Glutamatergic neuron (in vitro differentiated cells): ENCODE measurements around the gene FAM120A. TPM values are rescaled to one million over a fixed set of nuclear protein-coding genes. Genes with fewer than 3 reads are reported as not detected.
A peak's percentile ranks its signal among the peaks of the same experiment; 100 is the strongest.

Experiments used
- DNase-seq: peaks from one replicate; pipeline ENCODE4 v3.0.0; 2022
- H3K27ac Mint-ChIP-seq: one replicate; pipeline ENCODE4 v1.8.0; 2020; ENCODE audit warnings: mild to moderate bottlenecking, mixed read lengths, inconsistent platforms; ENCODE audit not compliant: unreplicated experiment
- H3K27me3 Mint-ChIP-seq: one replicate; pipeline ENCODE4 v1.8.0; 2020; ENCODE audit warnings: mild to moderate bottlenecking, moderate library complexity, mixed read lengths, inconsistent platforms; ENCODE audit not compliant: unreplicated experiment
- H3K36me3 Mint-ChIP-seq: one replicate; pipeline ENCODE4 v1.8.0; 2020; ENCODE audit warnings: mild to moderate bottlenecking, mixed read lengths, inconsistent platforms; ENCODE audit not compliant: unreplicated experiment
- H3K4me1 Mint-ChIP-seq: one replicate; pipeline ENCODE4 v1.8.0; 2020; ENCODE audit warnings: mild to moderate bottlenecking, low read depth, mixed read lengths, inconsistent platforms; ENCODE audit not compliant: unreplicated experiment
- H3K4me3 Mint-ChIP-seq: one replicate; pipeline ENCODE4 v1.8.0; 2020; ENCODE audit warnings: mild to moderate bottlenecking, mixed read lengths, inconsistent platforms; ENCODE audit not compliant: unreplicated experiment
- H3K9me3 Mint-ChIP-seq: one replicate; pipeline ENCODE4 v1.8.0; 2020; ENCODE audit warnings: mild to moderate bottlenecking, moderate library complexity, mixed read lengths, inconsistent platforms; ENCODE audit not compliant: unreplicated experiment
- total RNA-seq: library from RNA; stranded (reverse); fragmentation: NEBNext Ultra II Directional; extraction: Animal tissue kit (Norgen Biotek cat#: 25700); gene quantifications from one replicate; pipeline ENCODE4 v1.2.1, GENCODE V29; 2021; ENCODE audit not compliant: unreplicated experiment
- TF ChIP-seq, protein P1 (sequence below): fragments of 200-600 bp; sonication (generic); IDR thresholded peaks from one replicate; pipeline ENCODE4 v1.5.0; 2021; ENCODE audit not compliant: partially characterized antibody, unreplicated experiment

FAM120A gene
- total RNA-seq, 1 donor from 2014 or later, result 32.3 TPM

GRCh38 chr9:93577078-93577974, 125.8 kb downstream of the FAM120A start:
- Mint-ChIP-seq H3K4me1 (peaks cover 14% of the 10 kb centered on the region), H3K9me3 (peaks cover 8% of the 10 kb centered on the region), H3K27ac (peak overlapping the region; percentile 59), H3K27me3 (peaks cover 3% of the 10 kb centered on the region), H3K4me3 (peak overlapping the region; percentile 88), H3K36me3 (no peaks in the 10 kb centered on the region)
- TF ChIP-seq, protein P1, sequence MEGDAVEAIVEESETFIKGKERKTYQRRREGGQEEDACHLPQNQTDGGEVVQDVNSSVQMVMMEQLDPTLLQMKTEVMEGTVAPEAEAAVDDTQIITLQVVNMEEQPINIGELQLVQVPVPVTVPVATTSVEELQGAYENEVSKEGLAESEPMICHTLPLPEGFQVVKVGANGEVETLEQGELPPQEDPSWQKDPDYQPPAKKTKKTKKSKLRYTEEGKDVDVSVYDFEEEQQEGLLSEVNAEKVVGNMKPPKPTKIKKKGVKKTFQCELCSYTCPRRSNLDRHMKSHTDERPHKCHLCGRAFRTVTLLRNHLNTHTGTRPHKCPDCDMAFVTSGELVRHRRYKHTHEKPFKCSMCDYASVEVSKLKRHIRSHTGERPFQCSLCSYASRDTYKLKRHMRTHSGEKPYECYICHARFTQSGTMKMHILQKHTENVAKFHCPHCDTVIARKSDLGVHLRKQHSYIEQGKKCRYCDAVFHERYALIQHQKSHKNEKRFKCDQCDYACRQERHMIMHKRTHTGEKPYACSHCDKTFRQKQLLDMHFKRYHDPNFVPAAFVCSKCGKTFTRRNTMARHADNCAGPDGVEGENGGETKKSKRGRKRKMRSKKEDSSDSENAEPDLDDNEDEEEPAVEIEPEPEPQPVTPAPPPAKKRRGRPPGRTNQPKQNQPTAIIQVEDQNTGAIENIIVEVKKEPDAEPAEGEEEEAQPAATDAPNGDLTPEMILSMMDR, result no peak
- DNase-seq, result no peak

DNA sequence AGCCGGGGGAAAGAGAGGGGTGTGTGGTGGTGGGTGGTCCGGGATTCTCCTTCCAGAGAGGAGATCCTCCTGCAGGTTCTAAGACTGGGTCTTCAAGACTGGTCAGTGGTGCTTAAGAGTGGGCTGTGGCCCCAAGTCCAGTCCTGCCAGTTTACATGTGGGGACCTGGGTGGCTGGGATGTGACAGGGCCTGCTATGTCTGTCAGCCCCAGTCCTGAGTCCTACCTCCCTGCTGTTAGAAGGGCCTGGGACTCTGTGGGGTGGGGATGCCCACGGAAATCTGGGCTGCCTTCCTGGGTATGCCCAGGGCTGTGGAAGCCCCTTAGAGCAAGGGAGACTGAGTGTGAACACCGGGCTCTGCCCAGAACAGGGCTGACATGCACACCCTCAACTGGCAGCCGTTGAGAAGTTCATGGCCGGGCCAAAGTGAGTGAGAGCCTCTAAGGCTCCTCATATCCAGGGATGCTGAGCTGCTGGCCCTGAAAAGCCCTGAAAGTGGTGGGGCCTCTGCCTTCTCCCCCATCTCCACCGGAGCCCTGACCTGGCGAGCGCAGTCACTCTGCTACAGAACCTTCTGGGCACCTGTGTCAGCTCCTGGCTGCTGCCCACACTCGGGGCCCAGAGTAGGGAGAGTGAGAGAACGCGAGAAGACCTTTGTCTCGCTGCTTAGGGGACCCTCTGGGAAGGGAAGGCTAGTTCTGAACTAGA, 126.6 kb downstream of the FAM120A start:
- TF ChIP-seq, protein P1, result no peak
- Mint-ChIP-seq H3K4me1 (peaks cover 16% of the 10 kb centered on the region), H3K36me3 (no peaks in the 10 kb centered on the region), H3K4me3 (peak overlapping the region; percentile 88), H3K9me3 (peaks cover 8% of the 10 kb centered on the region), H3K27me3 (peaks cover 1% of the 10 kb centered on the region), H3K27ac (peak overlapping the region; percentile 59)
- no peak for DNase-seq

DNA sequence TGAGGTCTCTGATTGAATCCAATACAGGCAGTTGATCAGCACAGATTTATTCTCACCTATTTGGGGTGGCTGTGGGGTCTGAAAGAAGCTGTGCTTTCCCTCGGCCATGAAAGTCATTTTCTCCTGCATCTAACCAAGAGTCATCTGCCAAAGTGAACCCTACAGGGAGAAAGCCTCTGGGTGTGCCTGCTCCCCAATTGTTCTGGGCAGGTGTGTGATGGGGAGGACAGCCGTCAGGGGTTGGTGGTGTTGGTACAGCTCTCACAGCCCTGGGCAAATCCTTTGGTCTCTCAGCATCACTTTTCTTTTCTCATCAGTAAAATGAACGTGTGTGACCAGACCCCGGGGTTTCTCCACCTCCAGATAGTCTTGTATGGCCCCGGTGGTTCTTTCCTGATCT, 127.4 kb downstream of the FAM120A start:
- H3K27me3 Mint-ChIP-seq, result peaks cover 1% of the 10 kb centered on the region
- TF ChIP-seq, protein P1, result no peak
- no peaks in the 10 kb centered on the region for H3K36me3 Mint-ChIP-seq
- H3K4me3 Mint-ChIP-seq, result peak overlapping the region; percentile 59
- peaks cover 16% of the 10 kb centered on the region for H3K4me1 Mint-ChIP-seq
- no peak for DNase-seq
- no peak overlapping the region for H3K27ac Mint-ChIP-seq
- H3K9me3 Mint-ChIP-seq, result peaks cover 8% of the 10 kb centered on the region

GRCh38 chr9:93579711-93580516, 128.4 kb downstream of the FAM120A start:
- peaks cover 5% of the 10 kb centered on the region for H3K36me3 Mint-ChIP-seq
- TF ChIP-seq, protein P1, result no peak
- H3K4me1 Mint-ChIP-seq, result peaks cover 16% of the 10 kb centered on the region
- peaks cover 2% of the 10 kb centered on the region for H3K27me3 Mint-ChIP-seq
- H3K9me3 Mint-ChIP-seq, result peaks cover 8% of the 10 kb centered on the region
- H3K27ac Mint-ChIP-seq, result no peak overlapping the region
- DNase-seq, result no peak
- H3K4me3 Mint-ChIP-seq, result no peak overlapping the region
